Urothelium cell line (cell line): ENCODE data around the gene ZNF423.
"Not testable (repeated sequence)": the region's sequence is repeated elsewhere in the genome, so short reads cannot be mapped to it uniquely, and the experiment has no call there.

Experiments used
- DNase-seq: peaks from one replicate; pipeline ENCODE4 v3.0.0; 2011; ENCODE audit warnings: low spot score, mixed read lengths
- FAIRE-seq: peaks from 2 replicates; lab custom pipeline; 2011; peaks lifted over from hg19 to GRCh38; lab: Jason Lieb, UNC

ZNF423 gene

DNA sequence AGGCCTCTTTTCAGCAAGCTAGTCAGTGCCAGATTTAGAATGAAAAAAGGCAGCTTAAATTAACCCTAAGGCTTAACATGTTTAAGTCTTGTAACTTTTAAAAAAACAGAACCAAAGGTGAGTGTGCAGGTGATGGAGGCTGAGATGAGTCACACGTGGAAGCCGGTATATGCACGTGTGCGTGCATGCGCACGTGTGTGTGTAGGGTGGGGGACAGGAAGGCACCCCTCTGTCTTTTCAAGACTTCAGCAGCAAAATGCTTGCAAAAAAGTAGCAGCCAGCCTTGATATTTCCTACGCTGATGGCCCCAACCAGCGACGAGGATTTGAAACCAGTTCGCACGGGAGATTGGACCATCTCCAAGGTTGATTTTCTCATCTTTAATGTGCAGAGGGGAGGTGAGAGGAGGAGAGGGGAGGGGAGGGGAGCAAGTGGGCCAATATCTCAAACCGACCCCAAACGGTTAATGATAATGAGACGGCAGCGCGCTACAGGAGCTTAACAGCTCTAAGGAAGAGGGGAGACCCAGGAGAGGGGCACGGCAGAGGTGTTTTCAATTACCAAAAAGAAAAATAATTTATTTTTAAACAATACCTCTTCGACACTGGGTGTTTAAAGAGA, 154.7 kb downstream of the ZNF423 start:
- DNase-seq (no peak), FAIRE-seq (no peak)

DNA sequence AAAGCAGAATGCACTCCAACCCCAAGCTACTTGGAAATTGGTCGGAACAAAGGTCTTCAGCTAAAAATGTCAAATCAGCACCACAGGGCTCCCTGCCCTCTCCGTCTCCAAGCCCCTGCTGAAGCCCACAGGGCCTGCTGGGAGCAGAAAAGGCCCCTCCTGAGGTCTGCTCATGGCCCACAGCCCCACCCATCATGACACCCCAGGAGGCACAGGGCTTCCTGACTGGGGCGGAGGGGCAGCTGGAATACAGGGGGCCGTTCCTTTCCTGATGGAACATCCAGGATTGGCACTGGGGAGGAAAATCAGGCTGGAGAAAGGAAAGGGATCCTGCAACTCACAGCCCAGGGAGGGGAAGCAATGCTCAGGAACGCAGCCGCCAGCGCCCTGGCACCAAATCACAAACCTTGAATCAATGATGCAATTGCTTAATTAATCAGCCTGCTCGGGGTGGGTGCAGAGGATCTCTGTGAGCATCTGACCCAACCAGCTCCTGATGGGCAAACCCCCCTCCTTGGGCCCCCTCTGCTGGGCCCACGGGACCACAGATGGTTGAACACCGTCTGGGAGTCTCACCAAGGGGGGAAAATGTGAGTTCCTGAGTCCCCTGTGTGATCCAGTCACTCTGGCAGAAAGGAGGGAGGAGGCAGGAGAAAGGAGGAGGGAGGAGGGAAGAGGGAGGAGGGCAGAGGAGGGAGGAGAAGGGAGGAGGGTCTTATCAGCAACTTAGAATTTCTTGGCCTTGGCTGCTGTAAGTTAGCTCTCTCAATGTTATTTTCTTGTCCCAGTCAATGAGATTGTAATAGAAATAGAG, 155.5 kb downstream of the ZNF423 start:
- FAIRE-seq (no peak), DNase-seq (no peak)

DNA sequence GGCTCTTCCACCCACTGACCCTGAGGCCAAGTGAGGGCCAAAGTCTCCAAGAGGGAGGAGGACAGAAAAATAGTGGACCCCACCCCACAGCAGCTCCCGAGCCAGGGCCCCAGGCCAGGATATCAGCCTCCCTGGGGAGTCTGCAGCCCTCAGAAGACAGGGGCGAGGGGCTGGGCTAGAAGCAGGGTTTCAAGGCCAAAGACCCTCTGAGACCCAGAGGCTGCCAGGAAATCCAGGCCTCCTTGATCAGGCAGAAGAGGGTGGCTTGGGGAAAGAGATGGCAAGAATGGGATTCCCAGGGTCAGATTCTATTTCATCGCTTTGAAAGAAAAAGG, 156.1 kb downstream of the ZNF423 start:
- no peak for FAIRE-seq
- no peak for DNase-seq

DNA sequence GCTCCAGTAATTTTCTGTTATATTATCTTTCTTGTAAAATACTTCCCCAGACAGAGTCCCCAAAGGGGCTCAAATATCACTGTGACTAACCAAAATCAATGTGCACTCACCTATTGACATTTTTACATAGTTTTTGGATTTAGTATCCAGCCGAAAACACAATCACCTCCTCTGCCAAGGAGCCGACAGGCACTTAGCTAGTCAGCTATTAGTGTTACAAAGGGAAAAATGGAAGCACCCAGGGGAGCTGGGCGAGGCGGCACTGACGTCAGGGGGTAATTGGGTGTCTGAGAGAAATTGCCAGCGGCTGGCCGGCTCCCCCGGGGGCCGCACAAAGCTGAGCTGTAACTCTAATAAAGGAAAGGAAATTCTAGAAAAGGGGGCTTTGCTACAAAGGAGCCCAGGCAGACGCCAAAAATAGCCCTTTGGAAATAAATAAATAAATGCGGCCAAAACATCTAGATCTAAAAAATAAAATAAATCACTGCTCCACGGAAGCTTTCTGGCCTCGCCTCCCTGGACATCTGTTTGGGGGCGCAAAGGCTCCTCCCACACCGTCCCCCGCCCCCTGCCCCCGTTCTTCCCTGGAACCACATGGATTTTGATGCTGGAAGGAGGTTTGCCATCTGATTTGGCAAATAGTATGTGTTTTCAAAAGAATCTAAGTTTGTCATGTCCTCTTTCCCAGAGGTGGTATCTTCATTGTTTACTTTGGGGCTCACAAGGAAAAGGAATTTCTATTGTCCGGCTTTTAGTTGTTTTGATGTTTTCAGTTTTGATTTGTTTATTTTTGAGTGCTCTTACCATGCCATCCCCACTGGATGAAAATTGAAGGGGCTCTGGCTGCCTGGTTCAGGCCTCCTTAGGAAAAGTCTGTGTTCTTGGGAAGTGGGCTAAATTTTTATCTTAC, 156.7 kb downstream of the ZNF423 start:
- no peak for DNase-seq
- no peak for FAIRE-seq

DNA sequence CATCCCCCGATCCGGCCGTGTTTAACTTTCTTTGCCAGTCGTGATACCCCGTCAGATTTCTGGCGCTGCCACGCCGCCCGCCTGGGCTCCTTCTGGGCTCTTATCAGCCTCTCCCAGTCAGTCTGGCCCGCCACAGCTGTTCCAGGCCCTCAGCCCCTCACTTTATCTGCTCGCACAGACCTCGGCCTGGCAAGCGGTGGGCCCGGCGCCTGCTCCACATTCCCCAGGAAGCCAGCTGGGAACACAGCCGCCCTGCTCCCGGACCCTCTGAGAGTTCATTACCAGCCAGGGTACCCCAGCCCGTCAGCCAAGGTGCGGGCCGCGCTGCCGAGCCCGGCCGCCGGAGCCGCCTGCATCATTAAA, 157.5 kb downstream of the ZNF423 start:
- FAIRE-seq (no peak), DNase-seq (no peak)

DNA sequence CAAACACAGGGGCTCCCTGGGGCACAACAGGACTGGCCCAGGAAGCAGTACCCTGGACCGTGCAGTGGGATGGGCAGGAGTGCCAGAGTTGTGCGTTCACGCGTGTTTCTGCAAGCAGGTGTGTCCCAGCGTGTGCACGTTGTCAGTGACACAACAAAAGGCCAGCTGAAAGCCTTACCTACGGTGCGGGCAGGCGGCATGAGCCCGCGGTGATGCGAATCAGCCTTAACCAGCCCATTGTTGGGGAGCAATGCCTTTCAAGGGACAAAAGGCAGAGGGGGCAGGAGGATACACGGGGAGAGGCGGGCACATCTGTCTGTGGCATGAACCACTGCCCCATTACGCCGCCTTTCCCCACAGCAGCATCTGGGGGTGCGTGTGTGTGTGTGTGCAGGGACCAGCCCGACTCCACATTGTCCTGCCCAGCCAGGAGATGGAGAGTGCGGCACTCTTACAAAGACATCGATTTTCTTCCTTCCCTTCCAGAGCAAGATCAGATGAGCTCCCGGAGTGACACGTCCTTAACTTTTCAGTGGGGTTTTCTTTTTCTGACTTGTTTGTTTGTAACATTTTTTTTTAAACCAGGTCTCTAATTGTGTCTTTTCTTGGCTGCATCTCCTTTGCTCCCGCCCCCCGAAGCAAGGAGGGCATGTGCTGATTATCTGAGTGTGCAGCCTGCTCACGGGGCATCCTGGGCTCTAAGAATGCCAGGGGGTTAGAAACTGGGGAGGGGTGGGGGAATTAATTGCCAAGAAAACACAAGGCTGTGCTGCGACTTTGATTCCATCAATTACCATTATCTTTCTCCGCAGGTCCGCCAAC, 158.1 kb downstream of the ZNF423 start:
- DNase-seq: no peak
- no peak for FAIRE-seq

DNA sequence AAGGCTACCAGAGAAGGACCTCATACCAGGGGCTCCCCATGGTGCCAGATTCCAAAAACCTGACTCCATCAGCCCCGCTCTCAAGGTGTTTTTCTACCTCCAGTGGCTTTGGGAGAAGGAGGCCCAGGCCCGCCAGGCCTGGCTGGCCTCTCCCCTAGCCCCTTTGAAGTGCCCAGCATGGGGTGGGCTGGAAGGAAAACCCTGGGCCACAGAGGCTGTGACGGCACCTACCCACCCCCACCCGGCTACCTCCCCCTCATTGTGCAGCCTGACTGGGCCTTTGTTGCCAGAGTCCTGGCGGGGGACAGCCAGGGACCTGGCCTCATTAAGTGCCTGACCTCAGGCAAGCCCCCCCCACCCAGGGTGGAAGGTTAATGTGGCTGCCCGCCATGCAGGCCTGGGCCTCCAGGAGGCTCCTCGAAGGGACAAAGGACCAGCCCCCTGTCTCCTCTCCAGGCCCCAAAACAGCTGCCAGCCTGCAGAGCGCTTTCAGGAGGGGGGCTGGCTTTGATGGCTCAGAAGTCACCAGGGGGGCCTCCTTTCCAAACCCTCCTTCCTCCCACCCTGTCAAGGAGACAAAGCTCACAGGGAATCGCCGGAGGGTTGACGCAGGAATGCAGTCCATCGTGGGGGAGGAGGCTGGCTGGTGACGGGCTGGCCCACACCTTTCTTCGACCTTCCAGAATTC, 159.4 kb downstream of the ZNF423 start:
- FAIRE-seq (no peak), DNase-seq (no peak)

DNA sequence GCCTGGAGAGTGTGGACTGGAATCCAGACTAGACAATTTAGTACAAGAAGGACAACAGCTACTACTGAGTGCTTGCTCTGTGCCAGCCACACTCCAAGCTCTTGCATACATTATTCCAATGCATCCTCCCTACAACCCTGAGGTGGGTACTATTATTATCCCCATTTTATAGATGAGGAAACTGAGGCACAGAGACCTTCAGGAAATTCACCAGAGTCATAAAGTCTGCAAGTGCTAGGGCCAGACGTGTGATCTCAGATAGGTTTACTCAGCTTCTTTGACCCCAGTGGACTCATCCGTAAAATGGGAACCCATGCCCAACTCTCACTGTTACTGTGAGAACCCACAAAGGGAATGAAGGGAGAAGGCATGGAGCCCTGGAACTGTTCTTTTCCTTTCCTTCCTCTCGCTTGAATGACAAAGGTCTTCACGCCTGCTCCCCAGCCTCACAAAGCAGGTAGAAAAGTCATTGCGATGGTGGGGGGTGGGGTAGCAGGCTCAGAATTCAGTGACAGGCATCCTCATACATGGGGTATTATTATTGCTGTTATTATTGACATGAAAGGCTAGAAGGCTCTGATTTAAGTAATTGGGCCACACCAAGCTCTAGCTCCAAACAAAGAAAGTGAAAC, 160.0 kb downstream of the ZNF423 start:
- no peak for FAIRE-seq
- DNase-seq: no peak

DNA sequence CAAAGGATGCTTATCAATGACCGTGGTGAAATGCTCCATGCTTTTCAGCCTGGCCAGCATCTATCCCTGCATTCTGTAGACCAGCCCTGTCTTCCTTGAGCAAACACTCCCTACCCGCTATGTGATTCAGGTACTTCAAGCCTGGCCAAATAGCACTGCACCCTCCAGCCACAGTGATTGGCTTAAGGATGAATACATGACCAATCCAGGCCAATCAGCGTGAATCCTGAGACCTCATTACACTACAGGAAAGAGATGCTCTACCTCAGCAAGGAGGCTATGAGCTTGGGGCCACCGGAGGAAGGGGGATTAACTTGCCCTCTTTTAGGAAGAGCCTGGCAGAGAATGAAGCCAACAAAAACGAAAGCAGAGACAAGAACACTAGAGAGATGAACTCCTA, 162.5 kb downstream of the ZNF423 start:
- DNase-seq (no peak), FAIRE-seq (no peak)

DNA sequence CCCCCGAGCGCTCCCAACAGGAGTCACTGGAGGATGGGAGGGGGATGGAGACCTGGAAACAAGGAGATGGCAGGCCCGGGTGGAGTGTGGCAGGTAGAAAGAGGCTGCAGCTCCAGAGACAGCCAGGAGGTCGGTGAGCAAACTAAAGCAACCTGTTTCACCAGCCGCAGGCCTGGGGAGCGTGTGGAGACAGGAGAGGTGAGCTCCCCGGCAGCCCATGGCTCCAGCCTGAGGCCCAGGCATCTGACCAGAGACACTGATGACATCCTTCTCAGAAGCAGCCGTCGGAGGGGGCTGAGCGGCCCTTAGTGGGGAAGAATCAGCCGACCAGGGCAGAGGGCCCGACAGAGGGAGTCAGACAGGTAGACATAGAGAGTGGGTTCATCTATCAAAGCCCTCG, 165.1 kb downstream of the ZNF423 start:
- no peak for DNase-seq
- no peak for FAIRE-seq

DNA sequence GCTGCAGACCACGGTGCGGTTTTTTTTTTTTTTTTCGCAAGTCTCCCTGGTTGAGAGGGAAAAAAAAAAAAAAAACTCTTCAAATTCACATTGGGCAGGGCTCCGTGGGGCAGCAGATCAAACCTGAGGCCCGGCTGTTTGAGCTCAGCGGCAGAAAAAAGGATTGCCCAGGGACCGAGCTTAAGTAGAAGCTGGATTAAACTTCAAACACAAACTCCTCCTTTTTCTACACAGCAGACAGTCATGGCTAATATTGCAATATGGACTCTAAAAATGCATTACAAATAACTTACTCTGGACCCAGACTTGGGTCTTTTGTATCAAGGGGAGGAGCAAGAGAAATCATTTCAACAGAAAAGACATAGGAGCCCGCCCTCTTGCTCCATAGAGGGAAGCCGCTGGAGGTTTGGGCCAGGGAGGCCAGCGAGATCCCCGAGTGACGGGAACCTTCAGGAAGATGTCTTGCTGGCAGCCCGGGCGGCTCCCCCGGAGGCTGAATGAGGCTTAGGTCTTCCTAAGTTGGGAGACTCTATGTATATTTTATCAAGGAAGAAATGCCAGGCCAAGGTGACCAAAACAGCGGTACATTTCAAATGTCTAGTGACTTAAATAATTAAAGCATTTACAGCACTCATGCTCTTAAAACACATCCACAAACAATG, 167.7 kb downstream of the ZNF423 start:
- no peak for FAIRE-seq
- no peak for DNase-seq

DNA sequence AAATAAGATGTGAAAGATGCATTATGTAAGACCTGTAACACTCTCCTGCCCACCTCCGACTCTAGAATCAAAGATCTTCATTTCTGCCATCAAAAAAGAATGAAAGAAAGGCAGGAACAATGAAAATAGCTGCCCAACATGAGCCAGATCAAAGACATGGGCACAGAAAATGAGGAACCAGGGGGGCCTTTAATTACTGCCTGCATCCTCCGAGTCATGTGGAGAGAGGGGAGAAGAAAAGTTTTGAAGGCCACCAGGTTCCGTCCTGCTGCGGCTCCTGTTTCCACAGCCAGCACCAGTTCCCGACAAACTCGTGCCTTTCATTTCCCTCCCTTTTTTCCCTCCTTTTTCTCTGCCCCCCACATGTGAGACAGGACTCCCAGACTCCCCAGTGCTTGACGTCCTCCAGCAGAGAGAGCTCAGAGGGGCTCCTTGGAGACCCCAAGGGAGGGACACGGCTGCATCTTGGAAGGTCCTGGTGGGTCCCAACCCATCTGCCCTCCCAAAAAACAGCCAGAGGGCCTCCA, 168.4 kb downstream of the ZNF423 start:
- FAIRE-seq (no peak), DNase-seq (no peak)

DNA sequence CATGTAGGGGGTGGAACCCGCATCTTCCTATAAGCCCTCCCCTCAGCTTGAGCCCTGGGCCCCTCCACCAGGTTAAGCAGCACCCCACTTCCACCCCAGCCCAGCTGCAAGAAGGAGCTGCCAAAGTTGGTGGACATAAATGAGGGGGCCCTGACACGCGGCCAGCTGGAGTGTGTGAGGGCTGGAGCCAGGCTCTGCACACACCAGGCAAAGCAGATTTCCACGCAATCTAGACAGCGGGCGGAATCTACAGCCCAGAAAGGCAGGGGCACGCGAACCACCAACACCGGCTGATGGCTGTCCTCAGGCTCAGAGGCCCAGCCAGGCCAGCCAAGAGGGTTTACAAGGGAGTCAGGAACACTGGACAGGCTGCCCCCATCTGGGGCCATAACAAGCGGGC, 171.2 kb downstream of the ZNF423 start:
- no peak for DNase-seq
- no peak for FAIRE-seq

DNA sequence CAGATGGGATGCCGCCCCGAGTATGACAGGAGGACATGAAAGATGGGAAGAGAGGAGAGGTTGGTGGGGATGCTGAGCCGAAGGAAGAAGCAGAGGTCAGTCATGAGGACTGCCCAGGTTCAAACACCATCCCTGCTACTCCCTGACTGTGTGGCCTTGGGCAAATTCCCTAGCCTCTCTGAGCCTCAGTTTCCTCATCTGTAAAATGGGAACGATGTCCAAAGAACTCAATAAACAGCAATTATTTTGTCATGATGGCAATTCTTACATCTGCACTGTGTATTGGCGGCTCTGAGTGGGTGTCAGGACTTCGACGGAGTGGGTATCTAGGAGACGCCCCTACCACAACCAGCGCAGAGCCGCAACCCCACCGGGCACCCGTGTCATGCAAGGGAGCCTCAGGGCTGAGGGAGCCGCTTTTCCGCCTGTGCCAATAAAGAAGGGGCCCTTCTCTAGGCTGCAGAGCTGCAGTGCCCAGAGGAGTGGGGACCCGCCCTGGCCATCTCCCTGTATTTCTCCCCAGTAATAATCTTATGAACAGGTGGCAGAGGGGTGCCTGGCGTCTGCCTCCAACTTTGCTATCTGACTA, 173.2 kb downstream of the ZNF423 start:
- FAIRE-seq (no peak), DNase-seq (no peak)

DNA sequence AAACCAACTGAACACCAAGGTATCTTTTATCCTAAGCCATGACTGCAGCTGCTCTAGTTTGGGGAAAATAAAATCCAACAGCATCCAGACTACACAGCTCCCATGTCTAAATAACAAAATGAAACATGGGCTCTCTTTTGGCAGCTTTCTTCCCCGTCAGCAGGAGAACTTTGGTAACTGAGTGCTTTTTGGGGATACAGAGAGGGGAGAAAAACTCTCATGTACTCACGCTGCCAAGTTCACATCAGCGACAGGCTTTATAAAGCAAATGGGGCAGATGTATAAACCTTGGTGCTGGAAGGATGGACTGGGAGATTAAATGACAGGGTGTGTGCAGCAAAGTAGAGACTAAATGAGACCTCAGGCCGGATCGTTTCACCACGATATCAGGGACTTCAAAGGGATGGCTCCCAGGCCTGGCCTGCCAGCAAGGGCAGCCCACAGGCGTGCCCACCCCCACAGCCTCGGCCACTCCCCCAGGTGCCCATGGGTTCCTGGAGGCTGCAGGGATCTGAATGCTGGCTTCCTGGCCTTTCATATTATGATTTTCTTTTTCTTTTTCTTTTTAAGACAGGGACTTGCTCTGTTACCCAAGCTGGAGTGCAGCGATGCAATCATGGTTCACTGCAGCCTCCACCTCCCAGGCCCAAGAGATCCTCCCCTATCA, 174.6 kb downstream of the ZNF423 start:
- no peak for FAIRE-seq
- DNase-seq: no peak

DNA sequence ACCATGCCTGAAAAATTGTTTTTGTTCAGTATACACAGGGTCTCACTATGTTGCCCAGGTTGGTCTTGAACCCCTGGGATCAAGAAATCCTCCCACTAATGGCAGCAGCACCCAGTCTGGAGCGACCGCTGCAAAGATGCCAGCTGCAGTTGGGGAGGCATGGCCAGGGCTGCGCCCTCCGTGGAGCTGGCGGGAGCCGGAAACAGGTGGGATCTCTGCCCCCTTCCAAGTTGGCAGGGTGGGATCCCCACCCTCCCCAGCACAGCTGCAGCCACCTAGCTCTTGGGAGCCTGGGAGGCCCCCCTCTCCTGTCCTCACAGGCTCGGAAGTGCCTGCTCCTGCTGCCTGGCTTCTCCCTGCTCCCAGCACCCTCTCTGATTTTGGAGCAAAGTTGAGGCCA, 176.8 kb downstream of the ZNF423 start:
- FAIRE-seq (no peak), DNase-seq (no peak)

DNA sequence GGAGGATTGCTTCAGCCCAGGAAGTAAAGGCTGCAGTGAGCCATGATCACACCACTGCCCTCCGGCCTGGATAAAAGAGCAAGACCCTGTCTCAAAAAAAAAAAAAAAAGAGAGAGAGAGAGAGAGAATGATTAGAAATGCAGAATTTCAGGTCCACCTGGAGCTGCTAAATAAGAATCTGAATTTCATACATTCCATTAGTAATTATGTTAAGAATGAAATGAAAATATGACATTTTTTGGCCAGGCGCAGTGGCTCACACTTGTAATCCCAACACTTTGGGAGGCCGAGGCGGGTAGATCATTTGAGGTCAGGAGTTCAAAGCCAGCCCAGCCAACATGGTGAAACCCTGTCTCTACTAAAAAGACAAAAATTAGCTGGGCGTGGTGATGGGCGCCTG, 178.3 kb downstream of the ZNF423 start:
- not testable (repeated sequence) for DNase-seq, FAIRE-seq

DNA sequence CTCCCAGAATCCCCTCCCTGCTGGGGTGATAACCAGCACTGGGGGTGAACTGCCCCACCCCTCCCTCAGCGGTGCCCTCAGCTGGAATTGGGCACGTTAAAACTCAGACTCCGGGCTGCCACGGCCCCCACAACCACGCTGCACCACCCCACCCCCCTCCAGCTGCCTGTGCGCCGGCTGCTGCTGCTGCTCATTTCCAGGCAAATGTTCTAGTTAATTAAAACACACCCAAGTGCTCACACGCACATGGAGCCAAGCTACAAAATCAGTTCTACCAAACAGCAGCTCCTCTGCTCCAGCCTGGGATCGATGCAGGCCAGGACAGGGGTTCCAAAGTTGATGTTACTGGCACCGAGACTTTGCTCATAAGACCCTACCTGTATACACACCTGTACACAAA, 180.5 kb downstream of the ZNF423 start:
- DNase-seq (no peak), FAIRE-seq (no peak)
